Heart left ventricle (tissue), 13 donors: Measurements from ENCODE around the gene SLC44A2.

Source experiments
- POLR2A ChIP-seq, 2 donors: fragments of 450-650 bp; IDR thresholded peaks; one replicate each; pipeline ENCODE4 v1.6.1; 2017; ENCODE audit warnings: antibody characterized with exemption in 2 of 2, mild to moderate bottlenecking in 2 of 2, moderate library complexity in 2 of 2
- TF ChIP-seq, protein P1 (sequence below), 12 donors: fragments of 200-600 bp; sonication (generic) in 4 of 12; IDR thresholded peaks; one replicate each; pipeline versions ENCODE4 v1.5.0 to v1.8.0; 2018 to 2022; ENCODE audit warnings: antibody characterized with exemption in 12 of 12, mild to moderate bottlenecking in 5 of 12
- donor health status: ischemic (EF 13 %, LVEDD 7.1; RV severe dilation, severe dysfunction).
- donor health status: DM: no; HTN: yes; CAD: no.
- donor health status: DM: no; HTN: no; CAD: no.
- donor health status: ischemic (EF 25% LVEDD 6.9; RV normal size, moderate dysfunction).
- donor health status: ischemic (EF 25% LVEDD 5.7; RV mildly dilated, moderate dysfunction).
- donor health status: ischemic (EF 35%, LVEDD 5.7; RV mildly dilated, moderate dysfunction).
- donor health status: nonischemic (EF 11% LVEDD 7.7; RV severe dilation, severe dysfunction).
- donor health status: DM: yes; HTN: yes; CAD: no.
- donor health status: PGD.
- donor health status: ischemic (EF 29% LVEDD 5.4; RV normal size, mild dysfunction).
- donor health status: nonischemic (EF 23%, LVEDD 6.1; RV moderate dilation, normal function).

DNA sequence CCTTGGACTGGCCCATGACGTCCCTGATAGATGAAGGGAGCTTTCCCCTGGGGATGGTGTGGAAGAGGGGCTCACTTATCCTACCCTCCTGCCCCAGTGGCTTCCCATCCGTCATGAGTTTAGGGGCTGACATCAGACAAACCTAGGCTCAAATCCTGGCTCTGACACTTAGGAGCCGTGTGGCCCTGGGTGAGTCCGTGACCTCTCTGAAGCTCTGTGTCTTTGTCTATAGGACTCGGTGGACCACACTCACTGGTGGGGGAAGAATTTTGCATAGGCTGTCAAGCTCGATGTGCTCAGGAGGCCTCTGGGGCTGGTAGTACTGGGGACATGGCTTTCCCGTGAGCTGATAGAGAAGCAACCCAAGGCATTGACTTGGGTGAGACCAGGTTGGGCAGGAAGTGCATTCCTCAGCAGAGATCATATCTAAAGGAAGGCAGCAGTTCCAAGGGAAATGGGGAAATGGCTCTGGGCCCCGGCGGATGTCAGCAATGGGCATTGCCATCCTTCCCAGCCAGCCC is 20.8 kb upstream of the SLC44A2 start:
- TF ChIP-seq, protein P1, sequence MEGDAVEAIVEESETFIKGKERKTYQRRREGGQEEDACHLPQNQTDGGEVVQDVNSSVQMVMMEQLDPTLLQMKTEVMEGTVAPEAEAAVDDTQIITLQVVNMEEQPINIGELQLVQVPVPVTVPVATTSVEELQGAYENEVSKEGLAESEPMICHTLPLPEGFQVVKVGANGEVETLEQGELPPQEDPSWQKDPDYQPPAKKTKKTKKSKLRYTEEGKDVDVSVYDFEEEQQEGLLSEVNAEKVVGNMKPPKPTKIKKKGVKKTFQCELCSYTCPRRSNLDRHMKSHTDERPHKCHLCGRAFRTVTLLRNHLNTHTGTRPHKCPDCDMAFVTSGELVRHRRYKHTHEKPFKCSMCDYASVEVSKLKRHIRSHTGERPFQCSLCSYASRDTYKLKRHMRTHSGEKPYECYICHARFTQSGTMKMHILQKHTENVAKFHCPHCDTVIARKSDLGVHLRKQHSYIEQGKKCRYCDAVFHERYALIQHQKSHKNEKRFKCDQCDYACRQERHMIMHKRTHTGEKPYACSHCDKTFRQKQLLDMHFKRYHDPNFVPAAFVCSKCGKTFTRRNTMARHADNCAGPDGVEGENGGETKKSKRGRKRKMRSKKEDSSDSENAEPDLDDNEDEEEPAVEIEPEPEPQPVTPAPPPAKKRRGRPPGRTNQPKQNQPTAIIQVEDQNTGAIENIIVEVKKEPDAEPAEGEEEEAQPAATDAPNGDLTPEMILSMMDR (IDR thresholded peaks at IDR 0.05), result no peak
- TF ChIP-seq POLR2A (IDR thresholded peaks at IDR 0.05), result no peak
